Fibroblast of the conjunctiva (primary cell): ENCODE results near the gene IPO9.
"Not testable (repeated sequence)": the region's sequence is repeated elsewhere in the genome, so short reads cannot be mapped to it uniquely, and the experiment has no call there.

Experiments
- DNase-seq: peaks from one replicate; pipeline ENCODE4 v3.0.0-alpha.2; 2010; ENCODE audit warnings: low read depth

The IPO9 gene

GRCh38 chr1:201848230-201848629 is 19.3 kb downstream of the IPO9 start:
- no peak for DNase-seq

- no peak for DNase-seq
Measured at GRCh38 chr1:201849372-201850052, 20.6 kb downstream of the IPO9 start.

DNA sequence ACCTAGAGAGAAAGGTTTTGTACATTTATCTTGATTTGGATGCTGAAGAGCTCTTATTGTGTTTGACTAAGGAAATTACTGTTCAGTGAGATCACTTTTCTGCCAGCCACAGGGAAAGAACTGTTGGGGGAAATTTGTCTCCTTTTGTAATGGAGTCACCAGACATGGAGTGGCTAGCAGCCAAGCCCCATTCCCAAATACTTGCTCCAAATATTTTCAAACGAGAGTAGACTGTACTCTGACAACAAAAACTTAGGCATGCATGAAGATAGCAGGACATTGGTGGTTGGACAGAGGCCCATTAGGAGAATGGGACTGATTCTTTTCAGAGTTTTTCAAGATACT is 21.1 kb downstream of the IPO9 start:
- DNase-seq = peak; percentile 8

- DNase-seq = no peak
Measured at GRCh38 chr1:201851949-201852348, 23.0 kb downstream of the IPO9 start.

DNA sequence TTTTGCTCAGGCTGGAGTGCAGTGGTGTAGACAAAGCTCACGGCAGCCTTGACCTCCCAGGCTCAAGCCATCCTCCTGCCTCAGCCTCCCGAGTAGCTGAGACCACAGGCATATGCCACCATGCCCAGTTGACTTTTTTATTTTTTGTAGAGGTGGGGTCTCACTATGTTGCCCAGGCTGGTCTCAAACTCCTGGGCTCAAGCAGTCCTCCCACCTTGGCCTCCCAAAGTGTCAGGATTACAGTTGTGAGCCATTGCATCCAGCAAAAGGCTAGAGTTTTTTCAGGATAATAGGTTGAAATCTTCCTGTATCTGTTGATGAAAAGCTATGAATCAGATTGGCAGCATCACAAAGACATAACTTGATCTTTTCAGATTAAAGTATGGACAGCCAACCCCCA is 27.8 kb downstream of the IPO9 start:
- DNase-seq = not testable (repeated sequence)

GRCh38 chr1:201859424-201859823 is 30.5 kb downstream of the IPO9 start:
- no peak for DNase-seq

DNA sequence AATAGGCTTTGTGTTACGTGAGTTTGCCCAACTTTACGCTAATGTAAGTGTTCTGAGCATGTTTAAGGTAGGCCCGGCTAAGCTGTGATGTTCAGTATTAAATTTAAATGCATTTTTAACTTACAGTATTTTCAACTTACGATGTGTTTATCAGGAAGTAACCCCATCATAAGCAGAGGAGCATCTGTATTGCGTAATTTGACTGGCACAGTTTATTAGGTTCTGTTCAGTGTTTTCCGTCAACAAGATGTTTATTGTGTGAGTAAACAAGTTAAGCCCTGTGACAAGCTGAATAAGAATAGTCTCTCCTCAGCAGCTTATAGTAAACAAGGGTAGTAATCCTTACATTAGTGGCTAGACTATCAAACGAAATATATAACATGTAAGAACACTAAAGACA is 32.5 kb downstream of the IPO9 start:
- DNase-seq = no peak

- DNase-seq = no peak
Measured at GRCh38 chr1:201870397-201870796, 41.4 kb downstream of the IPO9 start.

DNA sequence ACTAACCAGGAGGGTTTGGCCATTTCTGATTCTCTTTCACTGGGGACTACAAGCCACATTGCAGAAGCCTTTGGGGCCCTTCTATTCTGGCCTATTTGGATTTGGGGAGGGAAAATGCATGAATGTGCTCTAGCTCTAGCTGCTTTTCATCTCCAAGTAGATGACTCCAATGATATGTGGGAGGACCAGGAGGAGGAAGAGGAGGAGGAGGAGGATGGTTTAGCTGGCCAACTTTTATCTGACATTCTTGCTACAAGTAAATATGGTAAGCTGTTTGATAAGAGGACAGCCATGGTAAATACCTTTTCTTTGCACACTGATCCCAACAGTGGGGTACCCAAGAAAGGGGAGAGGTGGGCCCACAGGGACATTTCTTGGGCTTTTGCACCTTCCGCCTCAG is 45.7 kb downstream of the IPO9 start:
- no peak for DNase-seq

- DNase-seq = no peak
Measured at GRCh38 chr1:201876148-201876818, 47.3 kb downstream of the IPO9 start.

DNA sequence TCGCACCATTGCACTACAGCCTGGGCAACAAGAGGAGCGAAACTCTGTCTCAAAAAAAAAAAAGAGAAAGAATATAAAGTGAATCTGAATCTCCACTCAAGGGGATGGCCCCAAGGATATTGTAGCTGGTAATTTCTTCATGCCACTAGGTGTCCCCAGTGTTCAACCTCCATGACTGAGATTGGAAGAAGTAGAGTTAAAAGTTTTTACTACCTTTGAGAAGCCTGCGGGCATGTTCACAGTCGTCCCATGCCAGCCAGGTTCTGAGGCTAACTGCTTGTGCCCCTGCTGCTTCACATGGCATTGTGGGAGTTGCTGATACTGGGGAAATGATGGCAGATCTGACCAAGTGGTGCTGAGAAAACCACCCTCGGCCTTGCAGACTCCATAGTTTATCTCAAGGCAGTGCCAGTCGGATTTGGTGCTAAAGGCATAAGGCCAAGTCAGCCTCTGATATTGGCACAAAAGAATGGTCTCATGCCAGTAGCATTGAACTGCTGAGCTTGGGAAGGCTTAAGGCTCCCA is 49.0 kb downstream of the IPO9 start:
- DNase-seq = no peak

DNA sequence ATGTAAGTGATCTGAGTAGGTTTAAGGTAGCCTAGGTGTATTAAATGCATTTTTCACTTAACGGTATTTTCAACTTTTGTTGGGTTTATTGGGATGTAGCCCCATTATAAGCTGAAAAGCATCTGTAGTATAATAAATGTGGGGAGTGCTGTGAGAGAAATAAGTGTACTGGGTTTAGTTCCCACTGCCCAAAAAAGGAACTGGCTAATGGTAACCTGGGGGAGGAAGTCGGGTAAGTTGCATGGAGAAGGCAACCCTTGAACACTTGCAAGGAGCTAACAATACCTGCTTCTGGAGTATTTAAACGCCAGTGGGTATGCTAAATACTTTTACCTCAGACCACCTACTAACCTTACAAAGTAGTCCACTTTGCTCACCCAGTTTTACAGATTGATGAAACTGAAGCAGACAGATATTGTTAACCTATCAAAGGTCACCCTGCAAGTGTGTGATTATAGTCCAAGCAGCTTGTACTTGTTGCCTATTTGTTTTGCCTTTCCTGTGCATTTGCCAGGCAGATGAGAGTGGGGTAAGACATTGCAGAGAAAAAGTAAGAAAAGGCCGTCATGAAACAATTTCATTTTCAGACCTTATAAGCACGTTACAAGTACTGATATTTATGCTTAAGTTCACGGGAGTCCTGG is 52.1 kb downstream of the IPO9 start:
- no peak for DNase-seq

GRCh38 chr1:201881617-201882016 is 52.7 kb downstream of the IPO9 start:
- no peak for DNase-seq

- peak; percentile 48 for DNase-seq
Measured at GRCh38 chr1:201882665-201883132, 53.7 kb downstream of the IPO9 start.

DNA sequence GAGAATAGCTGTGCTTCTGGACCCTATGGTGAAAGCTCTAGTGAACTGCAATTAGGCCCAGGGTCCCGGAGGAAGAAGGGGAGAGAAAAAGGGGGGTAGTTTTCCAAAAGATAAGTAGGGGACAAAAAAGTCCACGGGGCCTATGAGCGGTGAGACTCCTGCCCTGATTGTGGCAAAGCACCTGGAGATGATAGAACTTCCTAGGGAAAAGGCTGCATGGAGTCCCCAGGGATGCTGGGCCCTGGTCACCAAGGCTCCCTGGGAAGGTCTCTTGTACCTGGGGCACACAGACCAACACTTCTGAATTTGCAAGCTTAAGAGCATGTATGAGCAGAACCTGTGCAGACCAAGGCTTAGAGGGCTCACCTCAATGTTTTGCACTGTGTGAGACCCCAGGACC is 54.3 kb downstream of the IPO9 start:
- no peak for DNase-seq

- no peak for DNase-seq
Measured at GRCh38 chr1:201883786-201884185, 54.8 kb downstream of the IPO9 start.

GRCh38 chr1:201884425-201884824 is 55.5 kb downstream of the IPO9 start:
- no peak for DNase-seq

DNA sequence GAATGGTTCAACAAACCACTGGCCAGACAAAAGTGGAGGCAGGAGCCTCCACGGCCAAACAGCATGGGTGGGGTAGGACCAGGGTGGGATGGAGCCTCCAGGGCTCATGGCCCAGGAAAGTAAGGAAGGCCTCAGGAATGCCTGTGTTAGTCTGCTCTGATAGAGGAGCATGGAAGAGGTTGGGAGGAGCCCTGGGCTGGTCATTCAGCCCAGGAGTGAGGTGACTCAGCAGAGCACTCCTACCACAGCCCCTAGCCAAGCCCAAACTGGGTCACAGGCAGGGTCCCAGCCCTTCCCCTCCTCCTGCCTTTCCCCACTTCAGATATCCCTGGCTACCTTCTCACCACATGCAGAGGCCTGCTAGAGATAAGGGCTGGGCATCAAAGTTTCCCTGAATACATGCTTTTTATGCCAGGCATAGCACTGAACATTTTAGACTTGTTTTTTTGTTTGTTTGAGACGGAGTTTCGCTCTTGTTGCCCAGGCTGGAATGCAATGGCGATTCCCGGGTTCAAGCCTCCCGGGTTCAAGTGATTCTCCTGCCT is 56.6 kb downstream of the IPO9 start:
- no peak for DNase-seq

DNA sequence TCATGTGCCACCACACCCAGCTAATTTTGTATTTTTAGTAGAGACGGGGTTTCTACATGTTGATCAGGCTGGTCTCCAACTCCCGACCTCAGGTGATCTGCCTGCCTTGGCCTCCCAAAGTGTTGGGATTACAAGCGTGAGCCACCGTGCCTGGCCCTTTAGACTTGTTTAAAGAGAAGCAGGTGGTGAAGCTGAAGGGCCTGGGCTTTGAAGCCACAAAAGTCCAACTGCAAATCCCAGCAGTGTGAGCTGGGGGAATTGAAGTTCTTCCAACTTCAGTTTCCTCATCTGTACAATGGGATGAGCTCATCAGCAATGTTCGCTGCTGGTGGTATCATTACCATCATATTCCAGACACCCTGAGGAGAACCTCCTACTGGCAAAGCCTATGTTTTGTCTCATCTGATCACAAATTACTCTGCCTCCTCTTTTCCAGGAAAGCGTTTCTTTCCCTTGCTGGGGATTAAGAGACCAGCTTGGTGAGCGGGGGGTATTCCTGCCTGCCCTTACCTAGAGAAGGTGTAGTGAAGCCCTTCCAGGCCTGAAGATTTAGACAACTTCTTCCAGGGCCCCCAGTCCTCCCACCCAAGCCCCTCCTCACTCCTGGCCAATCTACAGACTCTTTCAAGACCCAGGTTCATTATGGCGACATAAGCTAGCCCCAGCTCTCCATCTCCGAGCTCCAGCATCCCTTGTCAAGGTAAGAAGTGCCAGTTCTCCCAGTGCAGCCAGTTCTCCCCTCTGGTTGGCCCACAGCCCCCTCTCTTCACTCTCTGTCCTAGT is 57.3 kb downstream of the IPO9 start:
- no peak for DNase-seq

- no peak for DNase-seq
Measured at GRCh38 chr1:201887116-201887866, 58.3 kb downstream of the IPO9 start.
